Lower leg skin (tissue), 4 donors: ENCODE measurements around the gene DPCD. TPM values are rescaled to one million over a fixed set of nuclear protein-coding genes. Genes with fewer than 3 reads are reported as not detected.

Experiments used
- DNase-seq, 2 donors: peaks; one replicate each; pipeline ENCODE4 v3.0.0-alpha.2; 2019; ENCODE audit warnings: low spot score in 2 of 2
- H3K4me3 ChIP-seq: fragments of 200-600 bp; sonication (generic); 2 replicates; pipeline ENCODE4 v1.5.1; 2017; ENCODE audit warnings: mild to moderate bottlenecking, low read depth; ENCODE audit not compliant: poor library complexity, severe bottlenecking
- POLR2A ChIP-seq, 2 donors: fragments of 450-650 bp; IDR thresholded peaks; one replicate each; pipeline ENCODE4 v1.6.1; 2016 to 2017; ENCODE audit warnings: antibody characterized with exemption in 2 of 2, mild to moderate bottlenecking in 1 of 2, moderate library complexity in 1 of 2
- WGBS, 2 donors: methylation state at CpG; one replicate each; pipeline ENCODE4 v1.1.5; 2018; 5-methylcytosine and 5-hydroxymethylcytosine counted together
- intact Hi-C: fragments of 100-400 bp; cut with DNase I; formaldehyde crosslinking; loops from one replicate; pipeline ENCODE4 v1.15.0; 2023; ENCODE audit warnings: low total_unique reads
- total RNA-seq, 4 donors: library from RNA; depleted of rRNA; stranded (reverse); fragments of >200 nt; gene quantifications; one replicate each; pipeline ENCODE4 v1.1.0, GENCODE V29; 2016
- TF ChIP-seq, protein P1 (sequence below), 3 donors: fragments of 450-650 bp; IDR thresholded peaks; one replicate each; pipeline ENCODE4 v1.5.1; 2016; ENCODE audit warnings: antibody characterized with exemption in 3 of 3, mild to moderate bottlenecking in 3 of 3, moderate library complexity in 2 of 3

Gene DPCD
- total RNA-seq, 4 donors from 2014 or later: 9.6 to 18.4 (median 11.4) TPM

DNA sequence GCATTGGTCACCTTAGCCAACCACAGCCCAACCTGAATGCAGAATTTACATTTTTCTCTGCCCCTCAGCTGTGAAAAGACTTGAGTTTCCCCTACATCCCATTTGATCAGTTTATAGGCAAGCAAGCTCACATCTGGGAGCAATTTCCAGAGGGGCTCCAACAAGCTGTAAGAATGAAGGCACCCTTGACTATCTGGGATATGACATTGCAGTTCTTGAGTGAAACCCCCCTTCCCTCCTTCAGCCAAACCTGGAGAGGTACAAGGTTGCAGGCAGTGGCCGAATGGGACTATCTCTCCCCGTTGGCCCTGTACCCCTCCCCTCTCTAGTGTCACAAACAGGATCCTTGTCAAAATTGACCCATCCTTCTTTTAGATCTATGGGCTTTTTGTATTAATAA is 30.6 kb upstream of the DPCD start:
- H3K4me3 ChIP-seq: no peak overlapping the region
- WGBS, 2 donors: 87 to 88% methylated on average over 2 of the region's 2 CpGs
- peak in 1 of 2 donors; percentile 3 for DNase-seq
- TF ChIP-seq, protein P1, sequence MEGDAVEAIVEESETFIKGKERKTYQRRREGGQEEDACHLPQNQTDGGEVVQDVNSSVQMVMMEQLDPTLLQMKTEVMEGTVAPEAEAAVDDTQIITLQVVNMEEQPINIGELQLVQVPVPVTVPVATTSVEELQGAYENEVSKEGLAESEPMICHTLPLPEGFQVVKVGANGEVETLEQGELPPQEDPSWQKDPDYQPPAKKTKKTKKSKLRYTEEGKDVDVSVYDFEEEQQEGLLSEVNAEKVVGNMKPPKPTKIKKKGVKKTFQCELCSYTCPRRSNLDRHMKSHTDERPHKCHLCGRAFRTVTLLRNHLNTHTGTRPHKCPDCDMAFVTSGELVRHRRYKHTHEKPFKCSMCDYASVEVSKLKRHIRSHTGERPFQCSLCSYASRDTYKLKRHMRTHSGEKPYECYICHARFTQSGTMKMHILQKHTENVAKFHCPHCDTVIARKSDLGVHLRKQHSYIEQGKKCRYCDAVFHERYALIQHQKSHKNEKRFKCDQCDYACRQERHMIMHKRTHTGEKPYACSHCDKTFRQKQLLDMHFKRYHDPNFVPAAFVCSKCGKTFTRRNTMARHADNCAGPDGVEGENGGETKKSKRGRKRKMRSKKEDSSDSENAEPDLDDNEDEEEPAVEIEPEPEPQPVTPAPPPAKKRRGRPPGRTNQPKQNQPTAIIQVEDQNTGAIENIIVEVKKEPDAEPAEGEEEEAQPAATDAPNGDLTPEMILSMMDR (IDR thresholded peaks at IDR 0.05): no peak
- TF ChIP-seq POLR2A (IDR thresholded peaks at IDR 0.05): no peak
- intact Hi-C loops: no loop called here

DNA sequence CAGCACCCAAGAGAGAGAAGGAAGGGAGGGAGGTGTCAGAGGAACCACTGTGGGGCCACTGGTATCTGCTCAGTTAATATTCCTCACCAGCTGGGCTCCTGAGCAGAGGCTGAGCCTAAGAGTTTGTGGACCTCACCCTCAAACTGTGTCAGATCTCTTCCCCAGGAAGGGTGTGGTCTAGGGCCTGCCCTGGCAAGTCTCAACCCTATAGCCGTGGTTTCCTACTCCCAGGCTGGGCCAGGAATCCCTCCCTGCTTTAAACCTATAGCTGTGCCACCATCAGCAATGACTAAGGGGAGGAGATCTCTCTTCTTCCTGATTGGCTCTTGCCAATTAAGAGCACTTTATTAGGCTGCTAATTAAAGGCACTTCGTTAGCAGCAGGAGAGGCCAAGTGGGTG is 29.9 kb upstream of the DPCD start:
- DNase-seq: peak; percentile 28 to 84
- intact Hi-C loops: no loop called here
- WGBS, 2 donors: 25 to 28% methylated on average over 2 of the region's 2 CpGs
- no peak overlapping the region for H3K4me3 ChIP-seq
- TF ChIP-seq, protein P1 (IDR thresholded peaks at IDR 0.05): no peak
- TF ChIP-seq POLR2A (IDR thresholded peaks at IDR 0.05): no peak

DNA sequence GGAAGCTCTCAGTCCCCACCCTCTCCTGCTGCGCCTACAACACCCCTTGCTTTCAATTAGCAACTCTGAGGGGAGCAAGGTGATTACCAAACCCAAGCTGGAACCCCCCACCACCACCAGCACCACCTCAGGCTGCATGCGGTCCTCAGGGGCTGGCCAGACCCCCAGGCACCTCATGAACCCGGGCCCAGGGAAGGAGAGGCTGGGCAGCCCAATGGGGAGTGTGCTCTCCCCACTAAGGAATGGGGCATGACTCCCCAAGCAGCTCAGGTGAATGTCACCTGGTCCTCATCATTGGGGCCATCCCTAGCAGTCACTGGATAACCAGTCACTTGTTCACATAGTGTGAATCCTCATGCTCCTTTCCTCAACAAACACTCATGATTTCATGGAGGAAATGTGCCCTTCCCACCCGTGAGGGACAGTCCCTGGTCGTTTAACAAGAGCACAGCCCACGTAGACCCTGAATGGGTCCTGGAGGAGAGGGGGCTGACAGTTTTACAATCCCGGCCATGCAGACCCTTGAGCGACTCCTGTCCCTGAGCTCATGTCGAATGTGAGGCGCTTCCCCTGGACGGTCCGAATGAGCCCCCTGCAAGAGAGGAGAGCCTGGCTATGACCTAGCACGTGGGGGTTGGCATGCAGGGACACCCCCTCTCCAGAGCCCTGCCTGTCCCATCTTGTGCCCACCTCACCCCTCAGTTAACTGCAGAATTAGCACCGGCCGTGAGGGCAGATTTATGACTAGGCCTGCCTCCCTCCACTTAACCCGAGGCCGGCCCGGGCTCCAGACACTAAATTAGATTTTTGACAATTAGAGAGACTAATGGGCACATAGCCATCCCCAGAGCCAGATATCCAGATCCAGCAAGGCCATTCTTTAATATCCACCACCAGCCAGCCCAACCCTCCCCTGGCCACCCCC is 29.2 kb upstream of the DPCD start:
- 49 to 60% methylated on average over 17 to 18 of the region's 18 CpGs for WGBS, 2 donors
- peak in 1 of 2 donors; percentile 81 for DNase-seq
- no peak for TF ChIP-seq POLR2A (IDR thresholded peaks at IDR 0.05)
- TF ChIP-seq, protein P1 (IDR thresholded peaks at IDR 0.05): no peak
- intact Hi-C loops: no loop called here
- no peak overlapping the region for H3K4me3 ChIP-seq

DNA sequence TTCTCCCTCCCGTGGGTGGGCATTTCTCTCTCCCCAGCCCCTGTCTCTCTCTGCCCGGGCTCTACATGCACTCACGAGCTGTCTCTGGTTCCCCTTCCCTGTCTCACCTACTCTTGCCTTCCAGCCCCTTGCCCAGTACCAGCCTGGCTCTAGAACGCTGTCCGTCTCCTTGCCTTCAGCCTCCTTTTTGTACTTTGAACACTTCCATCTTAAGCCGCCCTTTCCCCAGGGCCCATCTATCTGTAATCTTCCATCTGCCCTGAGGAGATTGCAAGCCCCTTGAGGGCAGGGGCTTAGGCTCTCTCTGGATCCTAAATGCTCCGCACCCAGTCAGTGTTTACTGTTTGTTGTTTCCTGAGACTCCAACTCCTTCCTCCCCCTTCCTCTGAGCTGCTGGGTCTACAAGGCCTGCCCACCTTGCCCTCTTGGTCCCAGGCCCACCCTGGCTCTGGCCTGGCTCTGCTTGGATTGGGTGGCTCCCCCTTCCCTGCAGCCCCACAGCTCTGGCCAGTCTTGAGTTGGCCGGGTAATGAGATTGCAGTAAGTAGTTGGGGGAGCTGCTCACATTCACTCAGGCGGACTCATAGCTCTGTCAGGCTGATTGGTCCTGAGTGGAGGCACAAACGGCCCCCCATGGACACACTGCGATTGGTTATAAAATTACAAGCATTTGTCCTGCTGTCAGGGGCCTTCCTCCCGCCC is 28.4 kb upstream of the DPCD start:
- DNase-seq: peak in 1 of 2 donors; percentile 53
- no peak overlapping the region for H3K4me3 ChIP-seq
- WGBS, 2 donors: 76% methylated on average over 12 of the region's 12 CpGs
- intact Hi-C loops: no loop called here
- TF ChIP-seq, protein P1 (IDR thresholded peaks at IDR 0.05): no peak
- TF ChIP-seq POLR2A (IDR thresholded peaks at IDR 0.05): no peak

DNA sequence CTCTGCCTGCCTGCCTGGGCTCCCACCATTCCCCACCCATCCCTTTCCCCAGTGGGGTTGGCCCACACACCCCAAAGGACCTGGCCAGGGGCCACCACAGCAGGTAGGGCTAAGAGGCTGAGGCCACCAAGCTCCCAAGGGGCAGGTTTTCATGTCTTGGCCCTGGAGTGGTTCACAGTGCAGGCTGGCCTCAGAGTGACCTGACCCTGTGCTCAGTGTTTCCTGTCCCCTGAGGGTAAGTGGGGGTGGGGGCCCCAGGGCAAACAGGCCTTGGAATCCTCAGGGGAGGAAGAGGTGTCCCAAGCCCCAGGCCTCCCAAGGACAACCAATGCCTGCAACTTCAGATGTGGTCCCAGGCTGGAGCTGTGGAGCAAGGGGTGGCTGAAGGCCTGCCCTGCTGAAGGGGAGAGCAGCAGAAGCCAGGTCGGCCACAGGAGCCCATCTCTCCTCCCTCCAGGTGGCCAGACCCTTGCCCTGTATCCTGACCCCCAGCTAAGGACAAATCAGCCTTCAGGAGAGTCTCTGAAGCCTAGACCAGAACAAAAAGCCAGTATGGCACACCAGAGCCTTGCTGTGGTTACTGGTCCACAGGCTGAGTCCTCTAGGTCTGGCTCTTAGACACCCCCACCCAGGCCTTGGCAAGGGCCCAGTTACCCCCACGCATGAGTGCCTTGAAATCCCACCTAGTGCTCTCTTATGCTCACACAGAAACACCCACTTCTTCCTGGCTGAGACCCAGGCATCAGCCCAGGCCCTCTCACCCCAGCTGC is 27.6 kb upstream of the DPCD start:
- TF ChIP-seq, protein P1 (IDR thresholded peaks at IDR 0.05): no peak
- TF ChIP-seq POLR2A (IDR thresholded peaks at IDR 0.05): no peak
- H3K4me3 ChIP-seq: no peak overlapping the region
- intact Hi-C loops: no loop called here
- DNase-seq: peak in 1 of 2 donors; percentile 83
- WGBS, 2 donors: 51 to 66% methylated on average over 2 of the region's 2 CpGs
